HEK293T (cell line): ENCODE results near the gene SRP14.

Source experiments
- BHLHE40 ChIP-seq: fragments of 450-650 bp; IDR thresholded peaks from 2 replicates; pipeline ENCODE4 v1.6.1; 2016; ENCODE audit warnings: mild to moderate bottlenecking, moderate library complexity, borderline replicate concordance
- HDGF ChIP-seq: fragments of 450-650 bp; IDR thresholded peaks from 2 replicates; pipeline ENCODE4 v1.6.1; 2017; ENCODE audit warnings: antibody characterized with exemption, borderline replicate concordance
- LEF1 ChIP-seq: fragments of 450-650 bp; IDR thresholded peaks from 2 replicates; pipeline ENCODE4 v1.6.1; 2017; ENCODE audit warnings: mild to moderate bottlenecking, borderline replicate concordance
- TARDBP ChIP-seq: fragments of 450-650 bp; IDR thresholded peaks from 2 replicates; pipeline ENCODE4 v1.6.1; 2016
- ZNF384 ChIP-seq: fragments of 450-650 bp; IDR thresholded peaks from 2 replicates; pipeline ENCODE4 v1.6.1; 2016
- TF ChIP-seq, protein P1 (sequence below): fragments of 450-650 bp; IDR thresholded peaks from 2 replicates; pipeline ENCODE4 v1.6.1; 2016

GRCh38 chr15:40006003-40006402, 33.0 kb downstream of the SRP14 start:
- TF ChIP-seq, protein P1, sequence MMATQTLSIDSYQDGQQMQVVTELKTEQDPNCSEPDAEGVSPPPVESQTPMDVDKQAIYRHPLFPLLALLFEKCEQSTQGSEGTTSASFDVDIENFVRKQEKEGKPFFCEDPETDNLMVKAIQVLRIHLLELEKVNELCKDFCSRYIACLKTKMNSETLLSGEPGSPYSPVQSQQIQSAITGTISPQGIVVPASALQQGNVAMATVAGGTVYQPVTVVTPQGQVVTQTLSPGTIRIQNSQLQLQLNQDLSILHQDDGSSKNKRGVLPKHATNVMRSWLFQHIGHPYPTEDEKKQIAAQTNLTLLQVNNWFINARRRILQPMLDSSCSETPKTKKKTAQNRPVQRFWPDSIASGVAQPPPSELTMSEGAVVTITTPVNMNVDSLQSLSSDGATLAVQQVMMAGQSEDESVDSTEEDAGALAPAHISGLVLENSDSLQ: no peak
- no peak for TF ChIP-seq LEF1
- TF ChIP-seq ZNF384: no peak
- TF ChIP-seq HDGF: no peak
- TF ChIP-seq BHLHE40: no peak
- no peak for TF ChIP-seq TARDBP
